H1 (cell line): ENCODE measurements around the gene RPTOR. TPM values are rescaled to one million over a fixed set of nuclear protein-coding genes. Genes with fewer than 3 reads are reported as not detected.
A peak's percentile ranks its signal among the peaks of the same experiment; 100 is the strongest.

Experiments
- CTCF ChIA-PET: fragments of 300-600 bp; sonication (Branson Sonifier 250); formaldehyde crosslinking; loops from one replicate; lab custom pipeline; 2021; ENCODE audit not compliant: partially characterized antibody; lab: Charles Lee
- POLR2A ChIA-PET: fragments of 300-600 bp; sonication (Branson Sonifier 250); formaldehyde crosslinking; loops from one replicate; lab custom pipeline; 2021; ENCODE audit warnings: inconsistent platforms; ENCODE audit not compliant: partially characterized antibody; lab: Charles Lee
- DNase-seq, 2 experiments: peaks; one replicate each; pipeline versions ENCODE4 v3.0.0 to v3.0.0-alpha.2; 2010 to 2022; ENCODE audit warnings: low spot score in 2 of 2, low read depth in 1 of 2, mixed read lengths in 1 of 2
- FAIRE-seq: peaks from 2 replicates; lab custom pipeline; 2011; peaks lifted over from hg19 to GRCh38; lab: Jason Lieb, UNC
- H2AFZ ChIP-seq: 2 replicates; pipeline ENCODE4 v1.8.1; 2012; ENCODE audit warnings: low read length, inconsistent platforms
- H2AK5ac ChIP-seq: 2 replicates; pipeline ENCODE4 v1.6.1; 2013; ENCODE audit warnings: low read depth, low read length
- H2BK120ac ChIP-seq: replicated peaks from 2 replicates; pipeline ENCODE3; 2013; ENCODE audit warnings: low read depth, low read length, inconsistent platforms
- H2BK12ac ChIP-seq: 2 replicates; pipeline ENCODE4 v1.6.1; 2013; ENCODE audit warnings: low read depth, low read length
- H2BK15ac ChIP-seq: 2 replicates; pipeline ENCODE4 v1.6.1; 2013; ENCODE audit warnings: low read length
- H2BK20ac ChIP-seq: 2 replicates; pipeline ENCODE4 v1.6.1; 2013; ENCODE audit warnings: low read length
- H2BK5ac ChIP-seq: 2 replicates; pipeline ENCODE4 v1.6.1; 2013; ENCODE audit warnings: low read depth, low read length
- H3K14ac ChIP-seq: 2 replicates; pipeline ENCODE4 v1.6.1; 2013; ENCODE audit warnings: inconsistent platforms; ENCODE audit not compliant: insufficient read length
- H3K18ac ChIP-seq: 2 replicates; pipeline ENCODE4 v1.6.1; 2013; ENCODE audit warnings: low read length; ENCODE audit errors: extremely low read depth
- H3K23ac ChIP-seq: 2 replicates; pipeline ENCODE4 v1.6.1; 2013; ENCODE audit warnings: inconsistent platforms; ENCODE audit not compliant: insufficient read length
- H3K23me2 ChIP-seq: 2 replicates; pipeline ENCODE4 v1.6.1; 2013; ENCODE audit warnings: low read depth, low read length
- H3K27ac ChIP-seq: 2 replicates; pipeline ENCODE4 v1.6.1; 2011; ENCODE audit warnings: low read depth, low read length, inconsistent platforms
- H3K27me3 ChIP-seq, 4 experiments: replicated peaks in 1 of 4; 1 replicate in 1 of 4; 2 replicates in 3 of 4; pipeline versions ENCODE4 v1.6.1 to v1.8.1; 2011 to 2013; ENCODE audit warnings: low read length in 3 of 4, mild to moderate bottlenecking in 3 of 4, inconsistent platforms in 2 of 4, mixed read lengths in 2 of 4, moderate library complexity in 1 of 4; ENCODE audit not compliant: control insufficient read depth in 3 of 4, insufficient read depth in 3 of 4; ENCODE audit errors: extremely low read depth in 1 of 4
- H3K36me3 ChIP-seq, 4 experiments: 2 replicates each; pipeline versions ENCODE4 v1.6.1 to v1.8.1; 2011 to 2013; ENCODE audit warnings: mild to moderate bottlenecking in 4 of 4, low read length in 3 of 4, moderate library complexity in 2 of 4, control low read depth in 1 of 4, inconsistent platforms in 1 of 4; ENCODE audit not compliant: insufficient read depth in 4 of 4, control insufficient read depth in 2 of 4
- H3K4ac ChIP-seq: replicated peaks from 2 replicates; pipeline ENCODE3; 2013; ENCODE audit warnings: low read length, low read depth, mixed read lengths, inconsistent platforms; ENCODE audit not compliant: insufficient read length
- H3K4me1 ChIP-seq, 4 experiments: replicated peaks in 1 of 4; 1 replicate in 1 of 4; 2 replicates in 3 of 4; pipeline versions ENCODE4 v1.6.1 to v1.8.1; 2011 to 2013; ENCODE audit warnings: low read length in 3 of 4, inconsistent platforms in 2 of 4, mixed read lengths in 1 of 4; ENCODE audit not compliant: insufficient read depth in 4 of 4, control insufficient read depth in 3 of 4
- H3K4me2 ChIP-seq, 2 experiments: 2 replicates each; pipeline versions ENCODE4 v1.6.1 to v1.8.1; 2011 to 2013; ENCODE audit warnings: low read depth in 2 of 2, low read length in 2 of 2, control low read depth in 1 of 2, inconsistent platforms in 1 of 2, mild to moderate bottlenecking in 1 of 2; ENCODE audit not compliant: insufficient read depth in 1 of 2
- H3K4me3 ChIP-seq, 4 experiments: fragments of 200-600, 300-600 bp in 1 of 4; sonication (generic), shearing (Covaris generic), sonication (Bioruptor Twin) in 1 of 4; 2 replicates each; pipeline versions ENCODE4 v1.5.1 to v1.8.1; 2011 to 2016; ENCODE audit warnings: low read length in 4 of 4, low read depth in 3 of 4, control low read depth in 2 of 4, inconsistent platforms in 2 of 4, mild to moderate bottlenecking in 2 of 4, mixed read lengths in 1 of 4, moderate library complexity in 1 of 4; ENCODE audit not compliant: insufficient read depth in 2 of 4; ENCODE audit errors: extremely low read depth in 1 of 4
- H3K56ac ChIP-seq: replicated peaks from 2 replicates; pipeline ENCODE3; 2013; ENCODE audit warnings: low read depth, mild to moderate bottlenecking, mixed read lengths, low read length, inconsistent platforms; ENCODE audit not compliant: insufficient read length
- H3K79me1 ChIP-seq: 2 replicates; pipeline ENCODE4 v1.6.1; 2013; ENCODE audit warnings: low read depth, low read length, control low read depth
- H3K79me2 ChIP-seq, 2 experiments: 2 replicates each; pipeline versions ENCODE4 v1.6.1 to v1.8.1; 2012 to 2013; ENCODE audit warnings: low read length in 2 of 2, mild to moderate bottlenecking in 2 of 2, inconsistent platforms in 1 of 2; ENCODE audit not compliant: insufficient read depth in 2 of 2, control insufficient read depth in 1 of 2
- H3K9ac ChIP-seq, 4 experiments: replicated peaks in 1 of 4; 1 replicate in 1 of 4; 2 replicates in 3 of 4; pipeline versions ENCODE4 v1.6.1 to v1.8.1; 2011 to 2013; ENCODE audit warnings: low read depth in 3 of 4, low read length in 3 of 4, control low read depth in 2 of 4, mild to moderate bottlenecking in 2 of 4, moderate library complexity in 2 of 4, inconsistent platforms in 1 of 4; ENCODE audit errors: extremely low read depth in 1 of 4
- H3K9me3 ChIP-seq, 2 experiments: 2 replicates each; pipeline versions ENCODE4 v1.6.1 to v1.8.1; 2012 to 2013; ENCODE audit warnings: mild to moderate bottlenecking in 2 of 2, moderate library complexity in 2 of 2, control low read depth in 1 of 2, inconsistent platforms in 1 of 2, low read depth in 1 of 2, low read length in 1 of 2, mixed read lengths in 1 of 2; ENCODE audit not compliant: insufficient read depth in 2 of 2
- H4K20me1 ChIP-seq, 2 experiments: replicated peaks in 1 of 2; 2 replicates each; pipeline versions ENCODE3 to v1.8.1; 2011 to 2013; ENCODE audit warnings: inconsistent platforms in 2 of 2, low read length in 2 of 2, mild to moderate bottlenecking in 1 of 2; ENCODE audit not compliant: insufficient read depth in 2 of 2, control insufficient read depth in 1 of 2
- H4K5ac ChIP-seq: 2 replicates; pipeline ENCODE4 v1.6.1; 2013; ENCODE audit warnings: low read length, low read depth, mixed read lengths, inconsistent platforms; ENCODE audit not compliant: insufficient read length
- H4K8ac ChIP-seq: 2 replicates; pipeline ENCODE4 v1.8.0; 2013; ENCODE audit warnings: mild to moderate bottlenecking, moderate library complexity, low read length, inconsistent platforms; ENCODE audit not compliant: insufficient read depth; ENCODE audit errors: extremely low read depth
- H4K91ac ChIP-seq: replicated peaks from 2 replicates; pipeline ENCODE3; 2013; ENCODE audit warnings: low read length, mixed read lengths, inconsistent platforms; ENCODE audit not compliant: insufficient read length
- BCL11A ChIP-seq, 2 experiments: IDR thresholded peaks; one replicate each; pipeline ENCODE4 v1.6.1; 2011; ENCODE audit warnings: low read depth in 2 of 2, low read length in 2 of 2, mild to moderate bottlenecking in 2 of 2
- BRCA1 ChIP-seq: IDR thresholded peaks from 2 replicates; pipeline ENCODE4 v1.6.1; 2012; ENCODE audit warnings: low read depth, low read length, improper control_type of control experiment
- MAFK ChIP-seq: IDR thresholded peaks from 2 replicates; pipeline ENCODE4 v1.6.1; 2012; ENCODE audit warnings: low read depth, mild to moderate bottlenecking, improper control_type of control experiment, low read length
- MAX ChIP-seq: IDR thresholded peaks from 2 replicates; pipeline ENCODE4 v1.6.1; 2012; ENCODE audit warnings: inconsistent platforms
- POLR2A ChIP-seq, 2 experiments: IDR thresholded peaks; 1 replicate in 1 of 2; 2 replicates in 1 of 2; pipeline ENCODE4 v1.6.1; 2011; ENCODE audit warnings: low read depth in 2 of 2, low read length in 2 of 2, mild to moderate bottlenecking in 2 of 2; ENCODE audit errors: control extremely low read depth in 1 of 2
- RNF2 ChIP-seq: fragments of 200-900, 300-1000 bp; sonication (generic); IDR thresholded peaks from 2 replicates; pipeline ENCODE4 v1.7.1; 2016; ENCODE audit warnings: borderline replicate concordance, low read depth, mild to moderate bottlenecking, antibody characterized with exemption, low read length; ENCODE audit not compliant: poor library complexity, severe bottlenecking; ENCODE audit errors: missing control alignments
- SIX5 ChIP-seq: IDR thresholded peaks from 2 replicates; pipeline ENCODE4 v1.6.1; 2011; ENCODE audit warnings: mild to moderate bottlenecking, low read depth, low read length
- SP2 ChIP-seq: IDR thresholded peaks from 2 replicates; pipeline ENCODE4 v1.6.1; 2012; ENCODE audit warnings: mild to moderate bottlenecking, low read length, inconsistent platforms
- TCF12 ChIP-seq: IDR thresholded peaks from 2 replicates; pipeline ENCODE4 v1.6.1; 2011; ENCODE audit warnings: low read depth, mild to moderate bottlenecking, low read length
- WGBS, 2 experiments: shearing (Covaris generic) in 1 of 2; methylation state at CpG; one replicate each; pipeline versions ENCODE4 v1.1.6 to v1.1.7; 2013 to 2015; ENCODE audit warnings: low lambda C conversion rate in 2 of 2, mixed read lengths in 2 of 2, inconsistent platforms in 1 of 2, low coverage in 1 of 2, missing lambda C conversion rate in 1 of 2; ENCODE audit not compliant: insufficient replicate concordance in 2 of 2, insufficient coverage in 1 of 2, insufficient read length in 1 of 2; ENCODE audit errors: extremely low coverage in 1 of 2, missing lambda C conversion rate in 1 of 2; 5-methylcytosine and 5-hydroxymethylcytosine counted together
- polyA plus RNA-seq, 7 experiments: library from polyadenylated mRNA; depleted of rRNA in 3 of 7; stranded (reverse) in 5 of 7; unstranded in 2 of 7; fragments of >200 nt in 5 of 7; fragments of 200-250 nt in 2 of 7; gene quantifications; 1 replicate in 5 of 7; 2 replicates in 1 of 7; 4 replicates in 1 of 7; pipeline versions ENCODE4 v1.2.1 to v1.2.3, GENCODE V29; 2011 to 2013; ENCODE audit warnings: missing spikeins in 2 of 7, mixed read lengths in 2 of 7
- total RNA-seq: library from RNA; stranded (reverse); fragmentation: NEBNext Ultra II Directional; extraction: Animal tissue kit (Norgen Biotek cat#: 25700); gene quantifications from 2 replicates; pipeline ENCODE4 v1.2.1, GENCODE V29; 2021

RPTOR gene
- total and polyA plus RNA-seq, 2 of the 8 experiments (the other 6 are each of a cell fraction or from before 2014, with no cell fraction given): 6.9 to 28.7 TPM

- Histone ChIP-seq H3K36me3 (no peaks in the 10 kb centered on the region), H3K4ac (no peak overlapping the region), H2AFZ (no peak overlapping the region), H4K91ac (no peak overlapping the region), H2BK120ac (no peak overlapping the region), H3K18ac (no peak overlapping the region), H3K23me2 (no peaks in the 10 kb centered on the region), H3K4me3 (no peak overlapping the region), H3K27me3 (no peaks in the 10 kb centered on the region), H3K79me1 (no peaks in the 10 kb centered on the region), H2BK15ac (no peak overlapping the region), H4K8ac (0 out of 2 replicates have a peak overlapping the region, but pooled peaks have one; percentile 14), H2BK12ac (no peak overlapping the region), H4K20me1 (peaks cover 0 to 8% of the 10 kb centered on the region in 2 experiments), H3K4me2 (no peak overlapping the region), H3K79me2 (no peaks in the 10 kb centered on the region), H3K14ac (no peak overlapping the region), H3K56ac (no peak overlapping the region), H2BK20ac (no peak overlapping the region), H3K27ac (no peak overlapping the region), H4K5ac (no peak overlapping the region), H3K4me1 (no peaks in the 10 kb centered on the region), H3K9ac (no peak overlapping the region; a peak in 1 of 7 replicates), H2BK5ac (no peak overlapping the region), H3K9me3 (no peaks in the 10 kb centered on the region), H3K23ac (no peak overlapping the region), H2AK5ac (no peak overlapping the region)
- no peak for FAIRE-seq
- TF ChIP-seq TCF12 (no peak), SIX5 (no peak), BRCA1 (no peak), RNF2 (no peak), MAX (no peak), POLR2A (IDR thresholded peaks at IDR 0.05; ENCODE audit: control extremely low read depth in 1 of 2, low read depth in 2 of 2, low read length in 2 of 2) (no peak), BCL11A (IDR thresholded peaks at IDR 0.05; ENCODE audit: low read depth in 2 of 2, low read length in 2 of 2) (no peak), SP2 (no peak), MAFK (no peak)
- ChIA-PET CTCF (interaction anchor here (0.6 to 2.9 kb wide), 10 partner anchors 9 to 570 kb away, joined by 3 to 13 read pairs (median 4); no protein-coding TSS in a partner anchor), POLR2A (no interaction called here)
- no peak for DNase-seq
- 90% methylated on average over 27 of the region's 29 CpGs; no CpG with 5 or more reads in 1 of the 2 experiments for WGBS, 2 experiments
Measured at GRCh38 chr17:80956321-80957190, 411.9 kb downstream of the RPTOR start.
